Measurements from ENCODE around the gene IL2RA.
"Not testable (repeated sequence)": the region's sequence is repeated elsewhere in the genome, so short reads cannot be mapped to it uniquely, and the experiment has no call there.

Gene IL2RA

GRCh38 chr10:6082496-6083395 lies 20.6 kb upstream of the IL2RA start:
- DNase-seq: no peak

GRCh38 chr10:6080417-6080973 lies 18.3 kb upstream of the IL2RA start:
- no peak for DNase-seq

GRCh38 chr10:6079044-6079443 lies 16.9 kb upstream of the IL2RA start:
- no peak for DNase-seq

- DNase-seq: no peak
These were observed 15.0 kb upstream of the IL2RA start for GRCh38 chr10:6077071-6077675.

GRCh38 chr10:6074489-6075301 lies 12.5 kb upstream of the IL2RA start:
- DNase-seq: no peak

- no peak for DNase-seq
These were observed 10.2 kb upstream of the IL2RA start for GRCh38 chr10:6072215-6072934.

GRCh38 chr10:6071181-6072175 lies 9.3 kb upstream of the IL2RA start:
- no peak for DNase-seq

GRCh38 chr10:6070660-6071059 lies 8.5 kb upstream of the IL2RA start:
- DNase-seq: no peak

- DNase-seq: no peak
These were observed 7.1 kb upstream of the IL2RA start for GRCh38 chr10:6069081-6069931.

- DNase-seq: no peak
These were observed 6.3 kb upstream of the IL2RA start for GRCh38 chr10:6068422-6068821.

- DNase-seq: no peak
These were observed 5.8 kb upstream of the IL2RA start for GRCh38 chr10:6068006-6068405.

GRCh38 chr10:6067457-6067856 lies 5.3 kb upstream of the IL2RA start:
- no peak for DNase-seq

GRCh38 chr10:6065835-6066234 lies 3.7 kb upstream of the IL2RA start:
- no peak for DNase-seq

GRCh38 chr10:6065406-6065805 lies 3.2 kb upstream of the IL2RA start:
- no peak for DNase-seq

- not testable (repeated sequence) for DNase-seq
These were observed 2.6 kb upstream of the IL2RA start for GRCh38 chr10:6064726-6065125.

GRCh38 chr10:6064119-6064518 lies 2.0 kb upstream of the IL2RA start:
- no peak for DNase-seq

- no peak for DNase-seq
These were observed 1.1 kb downstream of the IL2RA start for GRCh38 chr10:6061056-6061455.

- DNase-seq: no peak
These were observed 2.7 kb downstream of the IL2RA start for GRCh38 chr10:6059506-6059905.

- no peak for DNase-seq
These were observed 3.3 kb downstream of the IL2RA start for GRCh38 chr10:6058682-6059475.

Data from T1000 (cell line).